Ovary (tissue), 3 donors: ENCODE data around the gene ACAD8.

Experiments used
- EP300 ChIP-seq: sonication (generic); formaldehyde crosslinking; IDR thresholded peaks from one replicate; pipeline ENCODE4 v1.6.1; 2017; ENCODE audit warnings: antibody characterized with exemption
- POLR2A ChIP-seq: fragments of 450-650 bp; IDR thresholded peaks from one replicate; pipeline ENCODE4 v1.6.1; 2017; ENCODE audit warnings: antibody characterized with exemption, mild to moderate bottlenecking, moderate library complexity
- TF ChIP-seq, protein P1 (sequence below), 3 donors: fragments of 450-650 bp in 2 of 3; fragments of 200-600 bp in 1 of 3; IDR thresholded peaks; one replicate each; pipeline versions ENCODE4 v1.5.1 to v1.8.0; 2016 to 2022; ENCODE audit warnings: antibody characterized with exemption in 3 of 3, mild to moderate bottlenecking in 1 of 3
- donor health status: DM: no; HTN: no; CAD: no.

DNA sequence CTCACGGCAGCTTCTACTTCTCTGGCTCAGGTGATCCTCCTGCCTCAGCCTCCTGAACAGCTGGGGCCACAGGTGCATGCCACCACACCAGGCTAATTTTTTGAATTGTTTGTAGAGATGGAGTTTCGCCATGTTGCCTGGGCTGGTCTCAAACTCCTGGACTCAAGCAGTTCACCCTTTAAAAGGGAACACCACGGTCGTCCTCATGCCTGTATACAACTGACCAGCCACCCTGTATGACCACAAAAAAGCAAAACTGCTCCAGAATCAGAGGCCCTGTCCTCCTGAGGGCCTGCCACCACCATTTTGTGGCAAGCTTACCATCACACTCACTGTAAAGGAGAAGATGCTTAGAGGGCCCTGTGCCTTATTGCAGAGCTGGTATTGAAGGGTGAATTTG is 25.0 kb downstream of the ACAD8 start:
- TF ChIP-seq, protein P1, sequence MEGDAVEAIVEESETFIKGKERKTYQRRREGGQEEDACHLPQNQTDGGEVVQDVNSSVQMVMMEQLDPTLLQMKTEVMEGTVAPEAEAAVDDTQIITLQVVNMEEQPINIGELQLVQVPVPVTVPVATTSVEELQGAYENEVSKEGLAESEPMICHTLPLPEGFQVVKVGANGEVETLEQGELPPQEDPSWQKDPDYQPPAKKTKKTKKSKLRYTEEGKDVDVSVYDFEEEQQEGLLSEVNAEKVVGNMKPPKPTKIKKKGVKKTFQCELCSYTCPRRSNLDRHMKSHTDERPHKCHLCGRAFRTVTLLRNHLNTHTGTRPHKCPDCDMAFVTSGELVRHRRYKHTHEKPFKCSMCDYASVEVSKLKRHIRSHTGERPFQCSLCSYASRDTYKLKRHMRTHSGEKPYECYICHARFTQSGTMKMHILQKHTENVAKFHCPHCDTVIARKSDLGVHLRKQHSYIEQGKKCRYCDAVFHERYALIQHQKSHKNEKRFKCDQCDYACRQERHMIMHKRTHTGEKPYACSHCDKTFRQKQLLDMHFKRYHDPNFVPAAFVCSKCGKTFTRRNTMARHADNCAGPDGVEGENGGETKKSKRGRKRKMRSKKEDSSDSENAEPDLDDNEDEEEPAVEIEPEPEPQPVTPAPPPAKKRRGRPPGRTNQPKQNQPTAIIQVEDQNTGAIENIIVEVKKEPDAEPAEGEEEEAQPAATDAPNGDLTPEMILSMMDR (IDR thresholded peaks at IDR 0.05) = no peak
- TF ChIP-seq EP300 (no peak), POLR2A (no peak)
